K562 (cell line): ENCODE measurements around the gene CYFIP2. TPM values are rescaled to one million over a fixed set of nuclear protein-coding genes. Genes with fewer than 3 reads are reported as not detected.

Experiments used
- CBFA2T2 ChIP-seq: fragments of 450-650 bp; conservative IDR thresholded peaks from 2 replicates; pipeline ENCODE4 v1.6.1; 2017; ENCODE audit warnings: mild to moderate bottlenecking
- CEBPG ChIP-seq, 3 experiments: fragments of 200-800 bp in 1 of 3; sonication (Bioruptor generic) in 1 of 3; sonication (generic) in 1 of 3; formaldehyde crosslinking in 1 of 3; IDR thresholded peaks in 2 of 3; conservative IDR thresholded peaks in 1 of 3; 2 replicates each; pipeline versions ENCODE4 v1.6.1 to v1.8.0; 2016 to 2022; ENCODE audit warnings: missing compliant biosample characterization in 2 of 3, missing genetic modification characterization in 2 of 3, mild to moderate bottlenecking in 1 of 3, missing genetic modification reagents in 1 of 3
- CREM ChIP-seq: IDR thresholded peaks from 2 replicates; pipeline ENCODE4 v1.6.1; 2014; ENCODE audit warnings: antibody characterized with exemption, low read depth
- GATAD2B ChIP-seq: fragments of 450-650 bp; IDR thresholded peaks from 2 replicates; pipeline ENCODE4 v1.6.1; 2017; ENCODE audit warnings: mild to moderate bottlenecking, borderline replicate concordance
- HDAC1 ChIP-seq, 2 experiments: fragments of 450-650 bp; IDR thresholded peaks; 2 replicates each; pipeline ENCODE4 v1.6.1; 2016 to 2017; ENCODE audit warnings: inconsistent platforms in 1 of 2, mild to moderate bottlenecking in 1 of 2, moderate library complexity in 1 of 2
- MAFK ChIP-seq: IDR thresholded peaks from 2 replicates; pipeline ENCODE4 v1.6.1; 2011; ENCODE audit warnings: low read length, improper control_type of control experiment
- MYC ChIP-seq, 2 experiments: fragments of 250-450 bp in 1 of 2; sonication (Bioruptor Pico) in 1 of 2; IDR thresholded peaks; 2 replicates each; pipeline versions ENCODE4 v1.5.1 to v1.6.1; 2012 to 2021; ENCODE audit warnings: low read depth in 2 of 2, borderline replicate concordance in 1 of 2, improper control_type of control experiment in 1 of 2, low read length in 1 of 2, mild to moderate bottlenecking in 1 of 2, moderate library complexity in 1 of 2
- NFXL1 ChIP-seq: fragments of 450-650 bp; formaldehyde crosslinking; IDR thresholded peaks from 2 replicates; pipeline ENCODE4 v1.4.0; 2021; ENCODE audit warnings: mild to moderate bottlenecking
- PHB2 ChIP-seq: fragments of 450-650 bp; IDR thresholded peaks from 2 replicates; pipeline ENCODE4 v1.6.1; 2017; ENCODE audit warnings: low read depth
- POLR2G ChIP-seq: fragments of 200-400 bp; formaldehyde crosslinking; IDR thresholded peaks from 2 replicates; pipeline ENCODE4 v1.6.1; 2017; ENCODE audit warnings: low read depth, mild to moderate bottlenecking, antibody characterized with exemption, low read length, moderate library complexity
- RBM39 ChIP-seq: fragments of 200-400 bp; formaldehyde crosslinking; optimal IDR thresholded peaks from 2 replicates; pipeline ENCODE3; 2018; ENCODE audit warnings: low read depth, low read length
- SAFB2 ChIP-seq: fragments of 200-400 bp; formaldehyde crosslinking; IDR thresholded peaks from 2 replicates; pipeline ENCODE4 v1.6.1; 2018; ENCODE audit warnings: borderline replicate concordance, low read length, low read depth, moderate library complexity; ENCODE audit not compliant: severe bottlenecking
- SRSF9 ChIP-seq: fragments of 200-400 bp; formaldehyde crosslinking; IDR thresholded peaks from 2 replicates; pipeline ENCODE4 v1.6.1; 2017; ENCODE audit warnings: low read depth, low read length, borderline replicate concordance
- TRIM28 ChIP-seq: fragments of 450-650 bp; IDR thresholded peaks from 2 replicates; pipeline ENCODE4 v1.6.1; 2017
- XRCC4 ChIP-seq: IDR thresholded peaks from one replicate; pipeline ENCODE4 v1.6.1; 2011; ENCODE audit not compliant: insufficient read depth, insufficient read length; ENCODE audit errors: extremely low read depth
- ZBTB34 ChIP-seq: fragments of 250-450 bp; sonication (Bioruptor Pico); IDR thresholded peaks from 2 replicates; pipeline ENCODE4 v1.8.0; 2021; ENCODE audit warnings: mild to moderate bottlenecking, moderate library complexity
- ZFPM2 ChIP-seq: fragments of 250-450 bp; sonication (Bioruptor Pico); IDR thresholded peaks from 2 replicates; pipeline ENCODE4 v1.5.1; 2022; ENCODE audit warnings: mild to moderate bottlenecking
- ZNF232 ChIP-seq: sonication (generic); formaldehyde crosslinking; IDR thresholded peaks from 2 replicates; pipeline ENCODE4 v1.8.0; 2022; ENCODE audit warnings: mild to moderate bottlenecking, missing genetic modification reagents
- ZNF280A ChIP-seq: fragments of 450-650 bp; IDR thresholded peaks from 2 replicates; pipeline ENCODE4 v1.6.1; 2018; ENCODE audit warnings: mild to moderate bottlenecking, low read depth; ENCODE audit not compliant: partially characterized antibody
- ZNF384 ChIP-seq: IDR thresholded peaks from 2 replicates; pipeline ENCODE4 v1.6.1; 2012; ENCODE audit warnings: low read depth, low read length, improper control_type of control experiment
- ZNF395 ChIP-seq: fragments of 200-800 bp; sonication (Bioruptor generic); IDR thresholded peaks from 2 replicates; pipeline ENCODE4 v1.6.1; 2017; ENCODE audit warnings: missing genetic modification characterization, missing compliant biosample characterization
- ZNF436 ChIP-seq: fragments of 250-450, 450-650 bp; sonication (Bioruptor Pico); formaldehyde crosslinking; IDR thresholded peaks from 2 replicates; pipeline ENCODE4 v1.7.0; 2020; ENCODE audit warnings: mild to moderate bottlenecking
- ZNF668 ChIP-seq: fragments of 250-450 bp; sonication (Bioruptor Pico); IDR thresholded peaks from 2 replicates; pipeline ENCODE4 v1.8.0; 2022; ENCODE audit warnings: mild to moderate bottlenecking, inconsistent platforms
- polyA plus RNA-seq, 8 experiments: library from polyadenylated mRNA; depleted of rRNA in 4 of 8; stranded (reverse) in 5 of 8; unstranded in 3 of 8; fragments of >200 nt; fragmentation: Nextera tagmentation in 2 of 8; fragmentation: Illumina TruSeq in 1 of 8; extraction: Ambion mirVana in 2 of 8; extraction: Trizol in 1 of 8; gene quantifications; 2 replicates each; pipeline versions ENCODE4 v1.2.1 to v1.2.3, GENCODE V29; 2011 to 2014; ENCODE audit warnings: inconsistent platforms in 1 of 8, missing spikeins in 1 of 8
- total RNA-seq, 7 experiments: library from RNA; depleted of rRNA in 6 of 7; stranded (reverse); fragments of >200 nt in 6 of 7; fragmentation: Illumina TruSeq in 2 of 7; extraction: Trizol in 2 of 7; gene quantifications; 2 replicates each; pipeline versions ENCODE4 v1.2.1 to v1.2.3, GENCODE V29; 2011 to 2021; ENCODE audit warnings: low replicate concordance in 1 of 7
- TF ChIP-seq, protein P1 (sequence below): sonication (generic); formaldehyde crosslinking; IDR thresholded peaks from 2 replicates; pipeline ENCODE4 v1.8.0; 2022; ENCODE audit warnings: mild to moderate bottlenecking, low read depth, missing genetic modification reagents

CYFIP2 gene
- total and polyA plus RNA-seq, 9 of the 15 experiments (the other 6 are each of a cell fraction or from before 2014, with no cell fraction given), result 0.76 to 2.9 (median 1.4) TPM; not detected in 1

DNA sequence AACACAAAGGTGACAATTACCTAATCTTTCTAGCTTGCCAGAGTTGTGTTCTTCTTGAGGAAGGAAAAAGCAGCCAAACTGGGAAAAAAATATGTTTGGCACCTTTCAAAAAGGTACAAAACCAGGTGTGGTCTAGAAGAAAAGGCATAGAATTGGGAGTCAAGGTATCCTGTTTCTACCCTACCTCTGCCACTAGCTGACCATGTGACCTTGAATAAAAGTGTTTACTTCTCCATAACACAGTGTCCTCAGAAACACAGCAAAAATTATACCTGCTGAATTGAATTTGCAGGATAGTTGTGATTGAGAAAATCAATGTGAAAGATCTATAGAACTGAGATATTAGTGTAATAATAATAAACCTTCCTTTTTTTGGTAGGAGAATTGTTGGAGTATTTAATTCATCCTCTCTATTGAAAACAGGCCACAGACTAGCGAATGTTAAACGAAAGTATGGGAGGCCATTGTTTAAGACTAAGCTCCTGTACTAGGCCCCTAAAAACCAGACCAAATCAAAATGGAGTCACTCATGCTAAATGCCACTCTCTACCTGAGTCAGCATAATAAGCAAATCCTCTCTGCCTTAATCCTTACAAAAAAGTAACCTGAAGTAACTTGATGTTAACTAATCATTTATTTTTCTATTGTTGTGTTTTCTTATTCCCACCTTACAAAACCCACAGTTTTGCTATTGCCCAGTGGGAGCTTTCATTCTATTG lies 12.6 kb downstream of the CYFIP2 start (continued):
- TF ChIP-seq CEBPG (CRISPR knock-in tag; IDR thresholded peaks at IDR 0.05), result no peak
- TF ChIP-seq CEBPG (tag; conservative IDR thresholded peaks at IDR 0.05 in 1 of 2, IDR thresholded peaks at IDR 0.05 in 1 of 2), result no peak
- no peak for TF ChIP-seq ZFPM2 (CRISPR knock-in tag)
- TF ChIP-seq CBFA2T2, result no peak
- TF ChIP-seq ZBTB34 (CRISPR knock-in tag), result no peak
- TF ChIP-seq ZNF232 (CRISPR knock-in tag), result no peak
- no peak for TF ChIP-seq SAFB2
- peak; percentile 63 for TF ChIP-seq MAFK
- TF ChIP-seq GATAD2B, result no peak
- TF ChIP-seq PHB2, result no peak
- TF ChIP-seq, protein P1, sequence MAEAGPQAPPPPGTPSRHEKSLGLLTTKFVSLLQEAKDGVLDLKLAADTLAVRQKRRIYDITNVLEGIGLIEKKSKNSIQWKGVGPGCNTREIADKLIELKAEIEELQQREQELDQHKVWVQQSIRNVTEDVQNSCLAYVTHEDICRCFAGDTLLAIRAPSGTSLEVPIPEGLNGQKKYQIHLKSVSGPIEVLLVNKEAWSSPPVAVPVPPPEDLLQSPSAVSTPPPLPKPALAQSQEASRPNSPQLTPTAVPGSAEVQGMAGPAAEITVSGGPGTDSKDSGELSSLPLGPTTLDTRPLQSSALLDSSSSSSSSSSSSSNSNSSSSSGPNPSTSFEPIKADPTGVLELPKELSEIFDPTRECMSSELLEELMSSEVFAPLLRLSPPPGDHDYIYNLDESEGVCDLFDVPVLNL (CRISPR knock-in tag), result no peak
- TF ChIP-seq SRSF9, result no peak
- TF ChIP-seq TRIM28, result no peak
- no peak for TF ChIP-seq POLR2G
- TF ChIP-seq ZNF668 (CRISPR knock-in tag), result peak; percentile 97
- TF ChIP-seq CREM, result no peak
- TF ChIP-seq HDAC1 (IDR thresholded peaks at IDR 0.05), result no peak
- TF ChIP-seq ZNF384, result no peak
- TF ChIP-seq NFXL1 (CRISPR knock-in tag), result peak; percentile 87
- peak; percentile 97 for TF ChIP-seq ZNF395
- TF ChIP-seq XRCC4, result no peak
- TF ChIP-seq MYC (IDR thresholded peaks at IDR 0.05; ENCODE audit: low read depth, low read length), result no peak
- TF ChIP-seq MYC (CRISPR knock-in tag; IDR thresholded peaks at IDR 0.05; ENCODE audit: borderline replicate concordance, low read depth), result peak; percentile 95
- TF ChIP-seq ZNF436 (CRISPR knock-in tag), result no peak
- no peak for TF ChIP-seq ZNF280A
- TF ChIP-seq RBM39, result no peak
